IPS-18a (cell line): ENCODE measurements around the gene PIP5K1B.

Source experiments
- H3K27ac ChIP-seq: one replicate; pipeline ENCODE4 v1.5.1; 2013; ENCODE audit warnings: low read length
- H3K27me3 ChIP-seq: one replicate; pipeline ENCODE4 v1.6.1; 2013; ENCODE audit warnings: mild to moderate bottlenecking, low read length; ENCODE audit not compliant: control insufficient read depth, insufficient read depth
- H3K36me3 ChIP-seq: one replicate; pipeline ENCODE4 v1.6.1; 2013; ENCODE audit warnings: low read depth, low read length; ENCODE audit not compliant: control insufficient read depth
- H3K4me1 ChIP-seq: one replicate; pipeline ENCODE4 v1.6.1; 2013; ENCODE audit warnings: low read depth, low read length; ENCODE audit not compliant: control insufficient read depth
- H3K4me3 ChIP-seq: one replicate; pipeline ENCODE4 v1.5.1; 2013; ENCODE audit warnings: low read length
- H3K9ac ChIP-seq: one replicate; pipeline ENCODE4 v1.6.1; 2013; ENCODE audit warnings: mild to moderate bottlenecking, low read length, moderate library complexity
- H3K9me3 ChIP-seq: one replicate; pipeline ENCODE4 v1.6.1; 2013; ENCODE audit warnings: low read depth, low read length; ENCODE audit not compliant: control insufficient read depth

The PIP5K1B gene

DNA sequence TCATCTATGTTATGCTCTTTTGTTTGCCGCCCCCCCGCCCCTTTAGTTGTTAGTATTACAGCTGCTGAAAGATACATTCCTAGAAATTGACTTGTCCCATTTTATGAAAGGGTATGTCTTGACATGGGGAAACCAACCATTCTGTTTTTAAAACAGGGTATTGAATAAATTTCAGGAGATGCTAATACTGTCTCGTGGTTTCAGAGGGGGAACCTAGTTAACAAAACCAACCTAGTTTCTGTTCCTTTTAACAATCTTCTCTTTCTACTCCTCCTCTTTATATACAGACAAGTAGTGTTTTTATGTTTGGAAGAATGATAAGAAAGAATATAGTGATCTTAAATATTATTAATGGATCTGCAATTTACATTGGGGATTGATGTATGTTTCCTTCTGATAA, 3.5 kb downstream of the PIP5K1B start:
- Histone ChIP-seq H3K36me3 (no peaks in the 10 kb centered on the region), H3K4me3 (no peak overlapping the region), H3K9me3 (no peaks in the 10 kb centered on the region), H3K4me1 (peaks cover 19% of the 10 kb centered on the region), H3K27ac (no peak overlapping the region), H3K9ac (no peak overlapping the region), H3K27me3 (peaks cover 37% of the 10 kb centered on the region)

DNA sequence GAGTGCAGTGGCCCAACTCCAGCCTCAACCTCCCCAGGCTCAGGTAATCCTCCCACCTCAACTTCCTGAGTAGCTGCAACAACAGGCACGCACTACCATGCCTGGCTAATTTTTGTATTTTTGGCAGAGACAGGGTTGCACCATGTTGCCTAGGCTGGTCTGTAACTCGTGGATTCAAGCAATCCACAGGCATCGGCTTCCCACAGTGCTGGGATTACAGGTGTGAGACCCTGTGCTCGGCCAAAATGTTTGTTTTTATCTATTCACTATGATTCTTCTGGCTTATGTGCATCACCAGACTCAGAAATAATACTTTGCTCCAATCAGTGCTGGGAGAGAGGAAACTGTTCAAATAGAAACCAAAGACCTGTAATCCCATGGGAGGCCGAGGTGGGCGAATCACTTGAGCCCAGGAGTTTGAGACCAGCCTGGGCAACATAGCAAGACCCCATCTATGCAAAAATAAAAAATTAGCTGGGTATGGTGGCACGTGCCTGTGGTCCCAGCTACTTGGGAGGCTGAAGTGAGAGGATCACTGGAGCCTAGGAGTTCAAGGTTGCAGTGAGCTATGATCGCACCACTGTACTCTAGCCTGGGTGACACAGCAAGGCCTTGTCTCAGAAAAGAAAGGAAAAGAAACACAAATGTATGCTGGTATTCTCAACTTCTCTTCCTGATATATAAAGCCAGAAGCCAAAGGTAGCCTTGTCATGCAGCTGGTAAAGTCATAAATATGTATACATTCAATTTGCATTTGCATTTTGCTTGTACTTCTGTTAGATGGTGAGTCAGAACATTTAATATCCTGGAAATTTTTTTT, 4.5 kb downstream of the PIP5K1B start:
- Histone ChIP-seq H3K4me3 (no peak overlapping the region), H3K4me1 (peaks cover 13% of the 10 kb centered on the region), H3K9ac (no peak overlapping the region), H3K36me3 (no peaks in the 10 kb centered on the region), H3K27me3 (peaks cover 27% of the 10 kb centered on the region), H3K27ac (no peak overlapping the region), H3K9me3 (no peaks in the 10 kb centered on the region)

DNA sequence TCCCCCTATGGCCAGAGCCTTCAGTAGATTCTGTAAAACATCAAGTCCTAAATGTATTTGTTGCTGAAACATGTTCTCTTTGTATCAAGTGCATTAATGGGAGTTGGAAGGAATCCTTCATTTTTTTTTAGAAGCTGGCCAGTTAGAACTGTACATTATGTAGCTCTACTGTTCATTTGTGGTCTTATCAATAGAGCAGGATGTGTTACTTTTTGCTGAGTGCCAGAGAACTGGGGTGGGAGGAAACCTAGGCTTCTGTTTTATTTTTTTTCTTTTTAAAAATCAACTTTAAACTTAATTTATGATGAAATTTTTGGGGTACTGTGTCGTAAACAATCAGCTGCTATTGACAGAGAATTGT, 5.1 kb downstream of the PIP5K1B start:
- Histone ChIP-seq H3K4me1 (peaks cover 12% of the 10 kb centered on the region), H3K9ac (no peak overlapping the region), H3K4me3 (no peak overlapping the region), H3K27me3 (peaks cover 27% of the 10 kb centered on the region), H3K27ac (no peak overlapping the region), H3K36me3 (no peaks in the 10 kb centered on the region), H3K9me3 (no peaks in the 10 kb centered on the region)

DNA sequence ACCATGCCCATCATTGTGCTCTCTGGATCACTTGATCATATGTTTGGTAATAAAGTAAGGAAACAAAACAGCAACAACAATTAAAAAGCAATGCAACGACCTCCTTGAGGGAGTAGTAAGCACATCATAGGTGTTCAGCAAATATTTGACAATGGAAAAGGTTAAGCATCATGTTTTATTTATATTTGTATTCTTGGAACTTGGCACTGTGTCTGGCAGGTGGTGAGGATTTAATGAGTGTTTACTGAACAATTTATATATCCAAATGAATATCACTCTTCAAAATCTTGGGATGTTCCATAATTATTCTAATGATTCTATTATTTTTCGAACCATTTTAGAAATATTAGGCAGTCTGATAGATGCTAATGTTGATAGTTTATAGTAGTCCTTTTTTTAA, 6.2 kb downstream of the PIP5K1B start:
- no peak overlapping the region for H3K4me3 ChIP-seq
- H3K9me3 ChIP-seq, result no peaks in the 10 kb centered on the region
- H3K27me3 ChIP-seq, result peaks cover 19% of the 10 kb centered on the region
- H3K4me1 ChIP-seq, result peaks cover 10% of the 10 kb centered on the region
- no peaks in the 10 kb centered on the region for H3K36me3 ChIP-seq
- no peak overlapping the region for H3K27ac ChIP-seq
- H3K9ac ChIP-seq, result no peak overlapping the region

DNA sequence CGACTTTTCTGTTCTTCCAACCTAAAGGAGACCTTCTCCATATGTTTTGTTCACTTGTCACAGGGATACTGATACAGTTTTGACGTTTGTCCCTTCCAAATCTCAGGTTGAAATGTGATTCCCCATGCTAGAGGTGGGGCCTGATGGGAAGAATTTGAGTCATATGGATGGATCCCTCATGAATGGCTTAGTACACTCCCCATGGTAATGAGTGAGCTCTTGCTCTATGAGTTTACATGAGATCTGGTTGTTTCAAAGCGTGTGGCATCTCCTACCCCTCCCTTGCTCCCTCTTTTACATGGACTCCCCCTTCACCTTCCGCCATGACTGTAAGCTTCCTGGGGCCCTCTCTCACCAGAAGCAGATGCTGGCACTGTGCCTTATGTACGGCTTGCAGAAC, 6.9 kb downstream of the PIP5K1B start:
- H3K27ac ChIP-seq, result no peak overlapping the region
- H3K4me1 ChIP-seq, result peaks cover 4% of the 10 kb centered on the region
- H3K27me3 ChIP-seq, result peaks cover 13% of the 10 kb centered on the region
- no peaks in the 10 kb centered on the region for H3K36me3 ChIP-seq
- H3K9ac ChIP-seq, result no peak overlapping the region
- no peak overlapping the region for H3K4me3 ChIP-seq
- H3K9me3 ChIP-seq, result no peaks in the 10 kb centered on the region

DNA sequence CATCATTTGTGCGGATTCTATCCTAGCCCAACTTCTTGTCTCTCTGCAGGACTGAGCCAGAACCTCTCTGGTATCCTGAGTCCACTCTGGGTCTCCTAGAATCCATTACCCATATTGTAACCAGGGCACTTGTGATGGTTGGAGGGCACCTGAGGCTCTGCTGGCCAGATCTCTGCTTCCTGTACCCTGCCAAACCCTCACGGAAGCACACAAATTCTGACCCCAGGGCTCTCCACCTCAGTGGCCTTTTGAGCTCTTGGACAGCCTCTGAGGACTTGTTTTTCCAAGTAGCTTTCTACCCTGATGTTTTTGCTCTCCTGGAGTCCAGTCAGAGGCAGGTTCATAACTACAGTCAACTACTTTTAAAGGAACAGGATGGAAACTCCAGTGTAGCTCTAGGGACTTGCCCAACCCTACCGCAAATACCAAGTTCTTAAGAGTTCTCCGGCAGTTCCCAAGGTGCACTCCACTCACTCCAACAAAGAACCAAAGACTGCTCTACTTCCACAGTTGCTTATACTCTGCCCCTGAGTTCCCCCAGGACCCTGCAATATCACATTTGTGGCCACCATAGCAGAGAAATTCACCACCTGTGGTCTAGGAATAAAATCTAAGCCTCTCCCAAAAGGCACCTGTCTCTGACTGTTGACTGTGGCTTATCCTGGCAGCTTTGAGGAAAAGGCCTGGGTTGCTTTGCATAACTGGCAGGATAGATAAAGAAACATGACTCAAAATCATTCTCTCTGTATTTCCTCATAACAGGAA, 9.6 kb downstream of the PIP5K1B start:
- H3K27me3 ChIP-seq, result no peaks in the 10 kb centered on the region
- H3K4me3 ChIP-seq, result no peak overlapping the region
- H3K9me3 ChIP-seq, result no peaks in the 10 kb centered on the region
- H3K36me3 ChIP-seq, result no peaks in the 10 kb centered on the region
- peaks cover 3% of the 10 kb centered on the region for H3K4me1 ChIP-seq
- no peak overlapping the region for H3K27ac ChIP-seq
- no peak overlapping the region for H3K9ac ChIP-seq

DNA sequence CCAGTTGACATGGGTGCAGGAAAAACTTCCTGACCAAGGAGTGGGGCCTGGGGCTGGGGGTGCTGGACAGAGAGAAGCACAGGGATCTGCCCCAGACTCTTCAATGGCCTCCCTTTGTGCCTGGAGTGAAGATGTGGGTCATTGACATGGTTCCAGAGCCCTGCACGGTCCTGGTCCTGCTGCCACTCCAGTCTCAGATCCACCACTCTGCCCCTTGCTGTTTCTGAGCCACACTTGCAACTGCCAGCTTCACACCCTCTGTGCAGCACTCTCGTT, 10.1 kb downstream of the PIP5K1B start:
- no peak overlapping the region for H3K27ac ChIP-seq
- no peak overlapping the region for H3K9ac ChIP-seq
- H3K36me3 ChIP-seq, result no peaks in the 10 kb centered on the region
- H3K4me1 ChIP-seq, result peaks cover 3% of the 10 kb centered on the region
- no peak overlapping the region for H3K4me3 ChIP-seq
- no peaks in the 10 kb centered on the region for H3K9me3 ChIP-seq
- H3K27me3 ChIP-seq, result no peaks in the 10 kb centered on the region

DNA sequence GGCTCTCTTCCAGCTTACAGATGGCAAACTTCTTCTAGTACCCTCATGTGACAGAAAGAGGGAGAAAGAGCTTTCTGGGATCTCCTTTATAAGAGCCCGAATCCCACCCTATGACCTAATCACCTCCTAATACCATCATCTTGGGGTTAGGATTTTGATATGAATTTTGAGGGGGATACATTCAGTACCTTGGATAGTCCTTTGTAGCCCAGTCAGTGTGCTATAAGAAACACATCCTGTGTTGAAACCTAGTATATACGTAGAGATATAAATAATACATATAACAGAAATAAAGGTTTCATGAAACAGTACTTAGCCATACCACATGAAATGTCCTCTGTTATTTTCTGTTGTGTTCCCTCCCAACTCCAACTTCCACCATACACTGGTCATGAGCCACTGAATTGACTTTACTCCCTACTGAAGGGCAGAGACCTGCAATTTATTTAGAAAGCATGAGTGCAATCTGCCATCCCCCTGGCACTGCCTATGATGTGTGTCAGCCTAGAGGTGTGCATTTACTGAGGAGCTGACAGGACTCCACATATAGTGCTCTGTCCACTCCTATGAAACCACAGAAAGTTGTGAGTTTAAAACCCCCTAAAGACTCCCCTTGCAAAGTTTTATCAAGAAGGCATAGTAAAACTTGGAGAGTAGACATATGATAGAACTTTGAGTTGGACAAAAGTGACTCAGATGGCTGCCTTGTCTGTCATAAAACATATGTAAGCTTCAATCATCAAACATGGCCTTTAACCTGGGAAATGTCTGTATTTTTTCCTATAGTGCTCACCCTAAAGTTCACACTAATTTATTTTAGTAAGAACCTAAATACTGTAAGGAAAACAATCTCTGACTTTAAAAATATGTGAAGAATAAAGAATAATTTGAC, 12.8 kb downstream of the PIP5K1B start:
- Histone ChIP-seq H3K9ac (no peak overlapping the region), H3K4me3 (no peak overlapping the region), H3K9me3 (no peaks in the 10 kb centered on the region), H3K27ac (no peak overlapping the region), H3K36me3 (no peaks in the 10 kb centered on the region), H3K4me1 (peaks cover 3% of the 10 kb centered on the region), H3K27me3 (no peaks in the 10 kb centered on the region)

DNA sequence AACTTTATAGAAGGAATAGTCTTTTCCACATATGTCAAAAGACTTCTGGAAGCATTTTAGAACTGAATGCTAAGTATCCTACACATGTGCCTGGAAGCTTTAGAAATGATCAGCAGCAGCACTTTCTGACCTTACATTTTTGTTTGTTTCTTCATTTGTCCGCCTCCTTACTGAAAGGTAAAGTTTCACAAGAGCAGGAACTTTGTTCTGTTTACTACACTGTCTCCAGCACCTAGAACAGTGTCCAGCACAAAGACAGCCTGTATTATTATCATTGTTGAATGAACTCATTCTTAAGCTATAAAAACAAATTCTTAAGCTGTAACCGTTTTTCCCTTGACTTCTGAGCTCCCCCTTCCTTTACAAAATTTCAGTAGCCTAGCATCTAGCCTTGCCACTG, 14.8 kb downstream of the PIP5K1B start:
- Histone ChIP-seq H3K9ac (no peak overlapping the region), H3K9me3 (peaks cover 3% of the 10 kb centered on the region), H3K4me3 (no peak overlapping the region), H3K27me3 (no peaks in the 10 kb centered on the region), H3K4me1 (peaks cover 3% of the 10 kb centered on the region), H3K36me3 (no peaks in the 10 kb centered on the region), H3K27ac (no peak overlapping the region)

DNA sequence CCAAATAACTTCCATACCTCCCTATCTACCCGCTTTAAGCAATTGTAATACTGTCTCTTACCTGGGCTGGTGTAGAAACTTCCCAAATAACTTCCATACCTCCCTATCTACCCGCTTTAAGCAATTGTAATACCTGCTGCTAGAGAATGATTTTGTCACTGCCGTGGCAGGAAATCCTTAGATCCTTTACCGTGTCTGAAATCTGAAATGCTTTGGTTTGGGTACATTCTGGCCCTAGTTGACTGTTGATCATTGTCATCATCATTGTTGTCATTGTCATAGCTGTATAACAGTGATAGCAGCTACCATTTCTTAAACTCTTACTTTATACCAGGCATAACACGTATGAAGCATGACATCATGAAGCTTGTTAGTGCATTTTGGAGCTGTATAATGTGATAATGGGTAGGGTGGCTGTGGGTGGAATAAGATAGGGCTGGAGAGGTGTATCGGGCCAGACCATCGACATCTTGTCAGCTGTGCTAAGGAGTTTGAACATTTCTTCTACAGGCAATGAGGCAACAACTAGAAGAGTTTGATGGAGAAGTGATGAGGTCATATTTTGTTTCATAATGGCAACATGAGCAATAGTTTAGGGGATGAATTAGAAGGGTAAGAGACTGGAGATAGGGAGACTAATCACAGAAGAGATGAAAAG, 15.7 kb downstream of the PIP5K1B start:
- no peak overlapping the region for H3K27ac ChIP-seq
- no peak overlapping the region for H3K9ac ChIP-seq
- no peak overlapping the region for H3K4me3 ChIP-seq
- peaks cover 3% of the 10 kb centered on the region for H3K4me1 ChIP-seq
- H3K9me3 ChIP-seq, result peaks cover 3% of the 10 kb centered on the region
- H3K27me3 ChIP-seq, result no peaks in the 10 kb centered on the region
- H3K36me3 ChIP-seq, result no peaks in the 10 kb centered on the region

DNA sequence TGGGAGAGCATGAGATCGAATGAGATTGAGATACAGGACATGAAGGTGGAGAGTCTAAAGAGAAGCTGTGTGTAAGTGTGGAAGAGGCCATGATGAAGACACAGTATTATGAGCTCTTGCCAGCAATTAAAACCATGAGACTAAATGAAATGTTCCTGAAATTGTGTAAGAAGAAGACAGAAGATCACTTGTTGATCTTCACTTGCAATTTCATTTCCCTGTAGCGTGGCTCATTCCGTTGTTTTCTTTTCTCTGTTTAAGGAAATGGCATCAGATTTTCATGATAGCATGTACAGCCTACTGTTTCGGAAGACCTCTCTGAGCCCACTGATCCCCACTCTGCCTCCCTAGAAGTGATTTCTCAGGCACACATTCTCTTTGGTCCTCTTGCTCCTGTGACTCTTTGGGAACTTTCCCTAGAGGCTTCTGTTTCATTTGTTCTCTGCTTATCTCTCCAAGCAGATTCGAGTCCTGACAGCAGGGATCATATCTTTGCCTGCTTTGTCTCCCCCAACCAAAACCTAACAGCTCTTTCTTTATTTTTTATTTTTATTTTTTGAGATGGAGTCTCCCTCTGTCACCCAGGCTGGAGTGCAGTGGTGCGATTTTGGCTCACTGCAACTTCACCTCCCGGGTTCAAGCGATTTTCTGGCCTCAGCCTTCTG, 16.8 kb downstream of the PIP5K1B start:
- peaks cover 3% of the 10 kb centered on the region for H3K4me1 ChIP-seq
- H3K9me3 ChIP-seq, result peaks cover 3% of the 10 kb centered on the region
- no peaks in the 10 kb centered on the region for H3K27me3 ChIP-seq
- no peak overlapping the region for H3K27ac ChIP-seq
- no peaks in the 10 kb centered on the region for H3K36me3 ChIP-seq
- H3K4me3 ChIP-seq, result no peak overlapping the region
- H3K9ac ChIP-seq, result no peak overlapping the region
